ENCODE measurements around the gene DUSP14.

Gene DUSP14

DNA sequence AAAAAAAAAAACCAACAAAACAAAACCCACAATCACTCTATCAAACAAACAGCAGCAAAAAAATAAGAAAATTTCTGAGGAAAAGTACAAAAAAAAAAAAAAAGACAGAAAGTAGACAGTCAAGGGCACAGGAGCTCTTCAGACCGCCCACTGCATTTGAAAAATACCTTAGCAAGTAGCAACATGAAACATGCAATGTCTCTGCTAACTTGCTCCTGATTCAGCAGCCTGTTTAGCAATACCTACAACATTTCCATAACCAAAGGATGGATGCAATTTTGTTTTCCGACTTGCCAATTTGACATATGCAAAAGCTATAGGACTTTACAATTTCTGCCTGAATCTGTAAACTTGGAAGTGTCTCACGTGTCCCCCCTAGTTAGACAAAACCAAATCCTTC lies 62.1 kb downstream of the DUSP14 start:
- Histone ChIP-seq H3K36me3 (peaks cover 18 to 28% (median 19%) of the 10 kb centered on the region in 3 donors), H3K9me3 (no peaks in the 10 kb centered on the region), H3K27me3 (no peaks in the 10 kb centered on the region), H3K4me1 (no peaks in the 10 kb centered on the region), H3K27ac (no peak overlapping the region), H3K4me3 (no peak overlapping the region)
- intact Hi-C loops (cut with DNase I; ENCODE audit: low total_unique reads), result no loop called here
- DNase-seq, result no peak
- TF ChIP-seq, protein P1, sequence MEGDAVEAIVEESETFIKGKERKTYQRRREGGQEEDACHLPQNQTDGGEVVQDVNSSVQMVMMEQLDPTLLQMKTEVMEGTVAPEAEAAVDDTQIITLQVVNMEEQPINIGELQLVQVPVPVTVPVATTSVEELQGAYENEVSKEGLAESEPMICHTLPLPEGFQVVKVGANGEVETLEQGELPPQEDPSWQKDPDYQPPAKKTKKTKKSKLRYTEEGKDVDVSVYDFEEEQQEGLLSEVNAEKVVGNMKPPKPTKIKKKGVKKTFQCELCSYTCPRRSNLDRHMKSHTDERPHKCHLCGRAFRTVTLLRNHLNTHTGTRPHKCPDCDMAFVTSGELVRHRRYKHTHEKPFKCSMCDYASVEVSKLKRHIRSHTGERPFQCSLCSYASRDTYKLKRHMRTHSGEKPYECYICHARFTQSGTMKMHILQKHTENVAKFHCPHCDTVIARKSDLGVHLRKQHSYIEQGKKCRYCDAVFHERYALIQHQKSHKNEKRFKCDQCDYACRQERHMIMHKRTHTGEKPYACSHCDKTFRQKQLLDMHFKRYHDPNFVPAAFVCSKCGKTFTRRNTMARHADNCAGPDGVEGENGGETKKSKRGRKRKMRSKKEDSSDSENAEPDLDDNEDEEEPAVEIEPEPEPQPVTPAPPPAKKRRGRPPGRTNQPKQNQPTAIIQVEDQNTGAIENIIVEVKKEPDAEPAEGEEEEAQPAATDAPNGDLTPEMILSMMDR (IDR thresholded peaks at IDR 0.05), result no peak

DNA sequence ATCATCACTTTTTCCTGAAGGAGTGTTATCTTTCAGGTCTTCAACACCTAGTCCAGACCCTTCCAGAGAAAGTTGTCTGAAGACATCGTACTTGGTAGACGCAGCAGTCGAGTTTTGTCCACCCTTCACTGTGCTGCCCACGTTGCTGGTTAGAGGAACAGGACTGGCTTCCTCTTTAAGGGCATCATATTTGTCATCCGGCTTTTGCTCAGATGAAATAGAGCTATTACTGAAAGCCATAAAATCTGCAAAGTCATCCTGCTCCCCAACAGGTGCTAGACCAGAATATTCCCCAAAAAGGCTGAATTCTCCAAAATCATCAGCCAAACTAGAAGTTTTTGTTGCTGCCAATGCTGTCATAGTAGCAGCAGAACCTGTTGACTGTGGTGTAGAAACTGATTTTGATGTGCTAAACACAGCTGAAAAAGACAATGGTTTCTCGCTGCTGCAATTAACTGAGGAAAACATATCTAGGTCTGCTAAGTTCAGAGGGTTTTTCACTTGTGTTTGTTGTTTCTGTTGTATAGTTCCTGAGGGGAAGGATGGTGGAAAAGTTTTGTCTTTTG lies 63.8 kb downstream of the DUSP14 start:
- Histone ChIP-seq H3K4me3 (no peak overlapping the region), H3K9me3 (no peaks in the 10 kb centered on the region), H3K36me3 (peaks cover 32 to 40% (median 35%) of the 10 kb centered on the region in 3 donors), H3K27me3 (no peaks in the 10 kb centered on the region), H3K27ac (no peak overlapping the region), H3K4me1 (no peaks in the 10 kb centered on the region)
- TF ChIP-seq, protein P1 (IDR thresholded peaks at IDR 0.05), result no peak
- DNase-seq, result no peak
- intact Hi-C loops (cut with DNase I; ENCODE audit: low total_unique reads), result no loop called here

DNA sequence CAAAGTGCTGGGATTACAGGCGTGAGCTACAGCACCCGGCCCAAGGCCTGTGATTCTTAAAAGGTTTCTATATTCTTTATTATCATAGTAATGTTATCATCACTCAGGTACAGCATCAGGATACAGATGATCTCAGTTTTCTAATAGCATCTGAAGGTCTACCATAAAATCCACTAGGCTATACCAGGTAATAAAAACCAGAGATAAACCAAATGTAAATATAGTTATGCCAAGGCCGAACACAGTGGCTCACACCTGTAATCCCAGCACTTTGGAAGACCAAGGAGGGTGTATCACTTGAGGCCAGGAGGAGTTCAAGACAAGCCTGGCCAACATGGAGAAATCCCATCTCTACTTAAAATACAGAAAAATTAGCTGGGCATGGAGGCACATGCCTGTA lies 65.7 kb downstream of the DUSP14 start:
- Histone ChIP-seq H3K9me3 (no peaks in the 10 kb centered on the region), H3K4me3 (no peak overlapping the region), H3K27ac (no peak overlapping the region), H3K36me3 (peaks cover 51 to 59% (median 54%) of the 10 kb centered on the region in 3 donors), H3K27me3 (no peaks in the 10 kb centered on the region), H3K4me1 (no peaks in the 10 kb centered on the region)
- intact Hi-C loops (cut with DNase I; ENCODE audit: low total_unique reads), result no loop called here
- TF ChIP-seq, protein P1 (IDR thresholded peaks at IDR 0.05), result no peak
- DNase-seq, result no peak

DNA sequence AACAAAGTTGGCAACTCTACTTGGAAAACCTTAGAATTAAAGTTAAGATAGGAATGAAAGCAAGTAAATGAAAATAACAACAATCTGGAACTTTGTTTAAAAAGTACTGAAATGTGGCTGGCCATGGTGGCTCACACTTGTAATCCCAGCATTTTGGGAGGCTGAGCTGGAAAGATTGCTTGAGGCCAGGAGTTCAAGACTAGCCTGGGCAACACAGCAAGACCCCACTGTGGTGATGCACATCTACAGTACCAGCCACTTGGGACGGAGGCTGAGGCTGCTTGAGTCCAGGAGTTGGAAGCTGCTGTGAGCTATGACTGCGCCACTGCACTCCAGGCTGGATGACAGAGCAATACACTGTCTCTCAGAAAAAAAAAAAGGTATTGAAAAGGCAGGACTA lies 67.8 kb downstream of the DUSP14 start:
- Histone ChIP-seq H3K36me3 (peaks cover 59 to 67% (median 63%) of the 10 kb centered on the region in 3 donors), H3K4me1 (no peaks in the 10 kb centered on the region), H3K27ac (no peak overlapping the region), H3K4me3 (no peak overlapping the region), H3K9me3 (no peaks in the 10 kb centered on the region), H3K27me3 (no peaks in the 10 kb centered on the region)
- DNase-seq, result no peak
- intact Hi-C loops (cut with DNase I; ENCODE audit: low total_unique reads), result no loop called here
- TF ChIP-seq, protein P1 (IDR thresholded peaks at IDR 0.05), result no peak

DNA sequence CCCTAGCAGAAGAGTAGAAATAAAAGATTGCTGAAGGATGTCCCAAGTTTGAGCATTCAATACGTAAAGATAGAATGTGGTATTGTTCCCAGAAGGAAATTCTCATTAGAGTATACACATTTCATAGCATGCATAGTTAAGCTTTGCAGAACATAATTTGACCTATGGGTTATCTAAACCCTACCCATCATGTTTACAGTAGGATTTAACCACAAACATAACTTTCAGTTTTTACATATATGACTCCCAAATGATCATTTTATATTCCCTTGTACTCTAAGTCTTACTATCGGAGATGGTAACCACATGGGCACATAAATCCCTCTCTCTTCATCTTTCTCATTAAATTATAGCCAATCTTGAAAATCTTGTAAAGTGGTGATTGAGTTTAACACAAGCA lies 68.6 kb downstream of the DUSP14 start:
- H3K27ac ChIP-seq, result no peak overlapping the region
- TF ChIP-seq, protein P1 (IDR thresholded peaks at IDR 0.05), result no peak
- DNase-seq, result no peak
- no peak overlapping the region for H3K4me3 ChIP-seq
- intact Hi-C loops (cut with DNase I; ENCODE audit: low total_unique reads), result no loop called here
- peaks cover 52 to 60% (median 57%) of the 10 kb centered on the region in 3 donors for H3K36me3 ChIP-seq
- H3K4me1 ChIP-seq, result no peaks in the 10 kb centered on the region
- no peaks in the 10 kb centered on the region for H3K27me3 ChIP-seq
- H3K9me3 ChIP-seq, result no peaks in the 10 kb centered on the region
